ENCODE measurements around the gene LRRC4C.

DNA sequence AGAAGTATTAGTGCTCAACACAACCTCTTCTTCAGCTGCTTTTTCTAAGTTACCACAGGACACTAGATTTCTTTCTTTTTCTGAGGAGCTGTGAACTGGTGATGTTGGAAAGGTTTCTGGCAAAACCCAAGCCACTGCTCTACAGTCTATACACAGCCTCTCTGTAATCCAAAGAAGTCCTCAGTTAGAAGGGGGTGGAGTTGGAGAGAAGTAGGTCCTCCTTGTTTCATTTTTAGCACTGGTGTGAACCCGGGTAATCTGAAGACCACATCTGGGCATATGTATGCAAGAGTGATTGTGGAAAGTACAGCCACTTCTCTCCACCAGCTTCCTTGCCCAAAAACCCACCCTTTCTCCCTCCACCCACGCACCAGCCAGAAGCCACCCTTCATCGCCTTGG lies 1168.1 kb downstream of the LRRC4C start:
- TF ChIP-seq POLR2A (IDR thresholded peaks at IDR 0.05; ENCODE audit: low read length) (no peak), GATA1 (IDR thresholded peaks at IDR 0.05; ENCODE audit: low read depth, low read length) (no peak)
